DOHH2 (cell line): ENCODE data around the gene SMTN.

Experiments used
- CTCF ChIP-seq: fragments of 200-600 bp; sonication (generic); IDR thresholded peaks from one replicate; pipeline ENCODE4 v1.5.1; 2014; ENCODE audit warnings: antibody characterized with exemption, mild to moderate bottlenecking, low read depth, low read length; ENCODE audit not compliant: poor library complexity, severe bottlenecking
- EZH2phosphoT487 ChIP-seq: fragments of 200-600 bp; sonication (generic); IDR thresholded peaks from 2 replicates; pipeline ENCODE4 v1.6.1; 2017; ENCODE audit warnings: borderline replicate concordance, mild to moderate bottlenecking, antibody characterized with exemption, low read length, moderate library complexity, mixed read lengths

GRCh38 chr22:31105282-31105929 is 24.3 kb downstream of the SMTN start:
- TF ChIP-seq CTCF (no peak), EZH2phosphoT487 (no peak)
